IMR-90 (cell line): ENCODE measurements around the gene SLC36A1.

Source experiments
- CTCF ChIP-seq: conservative IDR thresholded peaks from 2 replicates; pipeline ENCODE4 v1.5.1; 2012; ENCODE audit warnings: mild to moderate bottlenecking, low read depth, low read length, improper control_type of control experiment
- POLR2A ChIP-seq: IDR thresholded peaks from 2 replicates; pipeline ENCODE4 v1.6.1; 2012; ENCODE audit warnings: mild to moderate bottlenecking, low read depth, low read length
- SMC3 ChIP-seq: fragments of 150-350 bp; IDR thresholded peaks from 2 replicates; pipeline ENCODE4 v1.6.1; 2016; ENCODE audit warnings: low read depth, mild to moderate bottlenecking, antibody characterized with exemption, low read length, moderate library complexity

DNA sequence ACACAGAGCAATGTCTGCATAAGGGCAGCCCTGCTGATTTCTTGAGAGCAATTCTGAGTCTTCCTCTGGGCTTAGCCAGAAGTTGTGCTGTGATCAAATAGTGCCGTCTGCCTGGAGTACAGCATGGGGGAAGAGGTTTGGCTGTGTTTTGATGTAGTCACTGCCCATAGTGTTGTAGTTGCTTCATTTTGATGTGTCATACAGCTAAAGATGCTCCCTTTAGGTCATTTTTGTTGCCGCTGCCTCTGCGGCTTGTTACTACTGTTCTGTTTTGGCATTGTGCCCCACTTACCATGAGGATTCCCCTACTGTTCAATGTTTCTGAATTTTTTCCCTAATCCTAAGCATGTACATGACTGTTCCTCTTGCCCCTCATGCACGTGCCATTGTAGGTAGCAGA lies 23.0 kb downstream of the SLC36A1 start:
- no peak for TF ChIP-seq CTCF
- no peak for TF ChIP-seq SMC3
- TF ChIP-seq POLR2A, result no peak
